GM21737 (cell line): ENCODE measurements around the gene ANTXR1.

ENCODE experiments used
- ATAC-seq: cut with Tn5 transposase; IDR thresholded peaks from one replicate; pipeline ENCODE4 v1.9.1; 2021; ENCODE audit warnings: mild to moderate bottlenecking, moderate library complexity; ENCODE audit not compliant: unreplicated experiment

ANTXR1 gene

DNA sequence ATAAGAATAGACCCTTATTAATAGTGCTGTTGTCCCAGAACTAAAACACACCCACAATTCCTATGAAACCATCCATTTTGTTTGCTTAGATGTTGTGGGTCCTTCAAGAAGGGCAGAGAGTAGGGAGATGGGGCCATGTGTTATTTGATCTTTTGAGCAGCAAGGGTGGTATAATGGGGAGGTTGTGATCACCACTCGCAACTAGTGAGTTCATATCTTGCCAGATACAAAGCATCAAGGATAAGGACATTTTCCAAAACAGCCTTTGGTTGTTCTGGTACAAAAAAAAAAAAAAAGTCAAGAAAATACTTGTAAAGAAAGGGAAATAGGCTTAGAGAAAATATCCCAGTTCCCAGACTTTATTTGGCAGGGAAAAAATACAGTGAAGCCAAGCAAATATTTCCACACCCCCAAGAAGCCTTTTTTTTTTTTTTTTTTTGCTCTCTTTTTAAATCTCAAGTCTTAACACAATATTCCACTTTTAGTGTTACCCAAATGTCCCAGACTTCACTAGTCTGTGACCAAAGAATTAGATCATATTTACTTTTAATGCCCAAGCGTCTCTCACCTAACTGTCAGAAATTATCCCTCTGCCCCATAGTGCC lies 54.1 kb downstream of the ANTXR1 start:
- ATAC-seq: no peak

DNA sequence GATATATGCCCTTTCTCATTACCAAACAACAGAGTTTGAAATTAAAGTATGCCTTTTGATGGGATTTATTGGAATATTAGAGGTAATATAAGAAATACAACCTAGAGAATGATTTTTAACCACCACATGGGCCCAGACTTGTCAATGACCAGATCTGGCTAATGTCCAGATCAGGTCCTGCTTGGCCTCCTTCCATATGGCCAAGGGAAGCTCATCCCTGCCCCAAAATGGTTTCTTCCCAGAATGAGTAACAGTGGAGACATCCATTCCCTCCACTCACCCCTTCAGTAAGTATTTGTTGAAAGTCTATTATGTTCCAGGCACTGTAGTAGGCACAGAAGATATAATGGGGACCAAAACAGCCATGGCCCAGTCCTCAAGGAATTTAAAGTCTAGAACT lies 54.9 kb downstream of the ANTXR1 start:
- no peak for ATAC-seq

DNA sequence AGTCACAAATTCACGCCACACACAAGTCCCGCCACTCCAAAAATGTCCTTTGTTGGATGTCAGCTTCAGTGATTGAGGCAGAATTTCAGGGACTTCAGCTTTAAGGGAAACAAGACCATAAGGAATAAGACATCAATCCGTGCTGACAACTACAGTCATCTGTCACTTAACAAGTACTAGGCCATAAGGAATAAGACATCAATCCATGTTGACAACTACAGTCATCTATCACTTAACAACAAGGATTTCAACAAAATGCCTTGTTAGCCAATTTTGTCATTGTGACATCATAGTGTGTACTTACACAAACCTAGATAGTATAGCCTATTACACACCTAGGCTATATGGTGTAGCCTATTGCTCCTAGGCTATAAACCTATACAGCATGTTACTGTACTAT lies 58.0 kb downstream of the ANTXR1 start:
- no peak for ATAC-seq

DNA sequence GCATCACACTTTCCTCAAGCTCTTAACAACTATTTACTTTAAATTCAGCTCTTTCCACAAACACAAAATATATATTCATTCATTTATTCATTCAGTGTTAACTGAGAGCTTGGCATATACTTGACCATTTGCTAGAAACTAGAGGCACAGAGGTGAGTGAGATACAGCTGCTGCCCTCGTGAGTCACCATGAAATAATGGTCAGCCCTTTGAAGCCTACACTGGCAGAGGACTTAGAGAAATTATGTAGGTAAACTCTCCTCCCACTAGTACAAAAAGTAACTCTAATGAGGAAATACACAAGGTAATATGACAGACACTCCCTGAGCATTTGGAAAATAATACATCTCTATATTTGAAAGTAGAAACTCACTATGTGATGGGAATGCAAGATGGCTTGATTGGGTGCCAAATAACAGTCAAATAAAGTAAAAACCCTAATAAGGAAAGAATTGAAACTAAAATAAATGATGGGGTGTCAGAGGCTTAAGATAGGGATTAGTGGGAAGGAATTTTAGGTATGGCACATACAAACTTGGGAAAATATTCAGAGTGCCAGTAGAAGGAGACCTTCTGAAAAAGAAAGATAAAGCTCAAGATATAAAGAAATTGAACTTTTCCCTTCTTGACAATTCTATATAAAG lies 61.1 kb downstream of the ANTXR1 start:
- no peak for ATAC-seq

DNA sequence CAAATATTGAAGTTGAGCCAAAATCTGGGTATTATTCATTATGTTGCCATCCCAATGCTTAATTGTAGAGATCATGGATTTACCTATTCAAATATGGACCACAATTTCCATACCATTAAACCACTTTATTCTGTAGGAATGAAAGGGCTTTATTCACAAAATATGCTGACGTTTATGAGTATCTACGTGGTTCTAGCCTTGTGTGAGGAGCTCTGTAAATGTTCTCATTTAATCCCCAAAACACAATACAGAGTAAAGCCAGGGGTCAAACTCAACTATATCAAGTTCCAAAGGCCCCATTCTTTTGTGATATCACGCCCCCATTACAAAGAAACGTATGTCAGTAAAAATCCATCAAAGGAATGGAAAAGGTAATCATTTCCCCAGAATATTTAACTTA lies 61.9 kb downstream of the ANTXR1 start:
- no peak for ATAC-seq

DNA sequence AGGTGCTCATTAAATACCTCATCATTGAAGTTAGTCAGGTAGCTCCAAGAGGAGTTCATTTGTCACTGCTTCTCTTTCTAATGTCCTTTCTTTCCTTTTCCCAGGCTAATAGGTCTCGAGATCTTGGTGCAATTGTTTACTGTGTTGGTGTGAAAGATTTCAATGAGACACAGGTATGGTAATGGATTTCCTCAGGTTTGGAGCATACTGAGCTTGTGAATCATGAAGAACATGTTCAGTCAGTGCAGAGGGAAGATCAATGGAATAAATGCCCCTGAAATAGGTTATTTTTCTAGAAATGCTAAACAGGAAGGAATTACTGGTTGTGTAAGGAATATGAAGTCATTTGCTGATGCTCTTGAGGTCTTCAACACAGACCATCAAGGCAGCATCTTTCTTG lies 62.5 kb downstream of the ANTXR1 start:
- ATAC-seq: no peak

DNA sequence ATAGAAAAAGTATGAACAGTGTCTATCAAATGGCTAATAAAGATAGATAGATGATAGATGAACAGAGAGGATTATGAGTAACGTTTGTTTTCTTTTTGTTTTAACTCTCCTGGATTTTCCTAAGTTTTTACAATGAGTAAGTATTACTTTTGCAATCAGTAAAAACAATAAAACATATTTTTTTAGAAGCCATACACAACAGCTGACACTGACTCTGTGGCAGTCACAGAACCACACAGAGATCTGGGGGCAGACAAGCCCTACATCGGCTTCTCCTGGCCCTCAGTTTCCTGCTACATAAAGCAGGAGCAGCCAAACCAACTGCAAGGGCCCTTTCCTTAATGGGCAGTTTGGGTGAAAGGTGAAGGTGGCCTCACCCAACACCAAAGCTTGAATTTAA lies 63.6 kb downstream of the ANTXR1 start:
- ATAC-seq: no peak

DNA sequence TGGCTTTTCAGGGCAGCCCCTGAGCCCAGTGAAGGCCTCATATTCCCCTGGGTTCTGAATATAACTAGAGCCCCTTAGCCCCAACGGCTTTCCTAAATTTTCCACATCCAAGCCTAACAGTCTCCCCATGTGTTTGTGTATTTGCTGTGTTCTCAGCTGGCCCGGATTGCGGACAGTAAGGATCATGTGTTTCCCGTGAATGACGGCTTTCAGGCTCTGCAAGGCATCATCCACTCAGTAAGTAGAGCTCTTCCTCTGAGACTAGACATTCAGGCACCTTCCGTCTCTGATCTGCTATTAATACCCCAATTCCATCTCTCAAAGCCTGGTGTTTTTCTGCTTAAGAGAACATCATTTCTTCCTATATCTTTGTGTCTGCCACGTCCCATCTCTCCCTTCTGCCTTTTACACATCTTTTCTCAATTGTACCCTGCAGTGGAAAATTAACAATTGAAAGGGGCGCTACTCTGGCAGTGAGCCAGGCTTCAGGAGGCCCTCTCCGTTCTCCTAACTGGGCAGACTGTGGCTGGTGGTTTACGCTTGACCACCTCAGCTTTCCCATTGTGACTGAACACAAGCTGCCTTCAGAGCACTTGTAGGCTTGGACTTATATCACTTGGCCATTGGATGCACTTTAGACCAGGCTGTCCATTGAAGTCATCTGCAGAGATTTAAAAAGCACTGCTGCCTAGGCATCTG lies 64.4 kb downstream of the ANTXR1 start:
- ATAC-seq: no peak

DNA sequence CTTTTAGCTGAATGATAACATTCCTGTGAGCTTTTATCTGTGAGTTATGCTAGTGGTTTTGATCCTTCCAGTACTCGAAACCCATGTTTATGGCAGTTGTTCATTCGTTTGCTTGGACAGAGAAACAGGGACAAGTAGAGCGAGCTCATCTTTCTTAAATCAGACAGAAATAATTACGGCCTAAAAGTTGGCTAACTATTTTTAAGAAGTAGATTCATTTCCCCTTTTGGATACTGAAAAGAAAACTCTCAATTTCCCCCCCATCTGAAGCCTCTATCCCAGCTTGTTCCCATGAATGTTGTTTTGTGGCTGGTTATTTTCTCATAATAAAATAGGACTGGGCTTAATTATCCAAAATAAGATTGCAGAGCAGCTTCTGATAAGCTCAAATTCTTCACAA lies 67.1 kb downstream of the ANTXR1 start:
- ATAC-seq: no peak

DNA sequence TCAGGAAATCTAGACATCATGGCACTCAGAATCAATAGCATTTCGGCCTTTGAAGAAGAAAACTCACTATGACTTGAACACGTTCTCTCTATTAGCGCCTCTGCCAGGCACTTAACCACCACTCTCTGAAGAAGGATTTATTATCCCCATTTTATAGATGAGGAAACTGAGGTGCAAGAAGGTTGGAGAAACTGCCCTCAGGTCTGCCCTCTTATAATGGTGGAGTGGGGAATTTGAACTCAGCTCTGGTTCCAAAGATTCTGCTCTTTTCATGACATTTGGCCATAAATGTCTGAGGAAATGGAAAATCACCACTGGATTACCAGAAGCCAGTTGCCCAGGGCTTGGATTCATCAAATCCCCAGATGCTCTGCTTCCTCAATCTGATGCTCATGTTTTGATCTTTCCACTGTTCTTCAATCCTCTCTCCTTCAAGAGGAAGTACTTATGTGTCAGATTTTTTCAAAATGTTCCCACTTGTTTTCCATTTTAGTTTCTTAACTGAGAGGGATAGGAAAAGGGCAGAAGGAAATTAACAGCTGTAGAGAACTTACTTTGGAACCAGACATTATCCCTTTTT lies 68.1 kb downstream of the ANTXR1 start:
- ATAC-seq: no peak

DNA sequence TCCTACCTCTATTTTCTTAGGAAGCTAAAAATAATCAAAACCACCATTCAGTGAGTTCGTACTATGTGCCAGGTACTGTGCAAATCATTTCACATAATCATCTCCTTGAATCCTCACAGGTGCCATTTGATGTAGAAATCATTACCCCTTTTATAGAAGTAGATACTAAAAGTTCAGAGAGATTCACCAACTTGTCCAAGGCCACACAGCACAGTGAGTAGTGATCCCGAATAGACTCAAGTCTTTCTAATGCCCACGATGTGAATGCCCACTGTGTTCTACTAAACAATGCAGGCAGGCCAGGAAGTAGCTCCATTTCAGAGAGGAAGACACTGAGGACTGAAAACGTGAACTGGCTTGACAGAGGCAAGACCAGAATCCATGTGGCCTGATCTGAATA lies 68.8 kb downstream of the ANTXR1 start:
- no peak for ATAC-seq

DNA sequence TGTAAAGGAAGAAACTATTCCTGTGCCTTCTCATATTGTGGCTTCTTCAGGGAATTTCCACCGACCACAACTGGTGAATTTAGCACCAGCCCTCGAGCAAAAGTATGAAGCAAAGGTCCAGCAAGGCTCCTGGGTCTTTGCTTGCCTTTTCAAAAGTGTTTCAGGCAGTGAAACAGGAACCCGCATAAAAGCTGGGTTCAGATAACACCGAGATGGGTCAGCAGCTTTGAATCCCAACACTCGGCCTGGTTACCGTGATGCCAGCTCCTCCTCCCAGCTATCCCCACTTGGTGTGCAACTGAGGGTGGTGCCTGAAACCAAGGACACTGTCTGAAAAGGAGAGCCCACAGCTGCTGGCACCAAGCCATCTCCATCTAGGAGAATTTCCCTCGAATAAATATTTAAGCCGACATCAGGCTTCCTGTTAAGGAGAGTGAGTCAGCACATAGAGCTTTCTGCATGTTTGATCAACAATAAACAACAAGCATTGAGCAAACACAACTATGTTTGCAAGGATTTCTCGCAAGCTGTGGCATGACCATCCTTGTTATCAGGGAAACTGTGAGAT lies 69.5 kb downstream of the ANTXR1 start:
- no peak for ATAC-seq

DNA sequence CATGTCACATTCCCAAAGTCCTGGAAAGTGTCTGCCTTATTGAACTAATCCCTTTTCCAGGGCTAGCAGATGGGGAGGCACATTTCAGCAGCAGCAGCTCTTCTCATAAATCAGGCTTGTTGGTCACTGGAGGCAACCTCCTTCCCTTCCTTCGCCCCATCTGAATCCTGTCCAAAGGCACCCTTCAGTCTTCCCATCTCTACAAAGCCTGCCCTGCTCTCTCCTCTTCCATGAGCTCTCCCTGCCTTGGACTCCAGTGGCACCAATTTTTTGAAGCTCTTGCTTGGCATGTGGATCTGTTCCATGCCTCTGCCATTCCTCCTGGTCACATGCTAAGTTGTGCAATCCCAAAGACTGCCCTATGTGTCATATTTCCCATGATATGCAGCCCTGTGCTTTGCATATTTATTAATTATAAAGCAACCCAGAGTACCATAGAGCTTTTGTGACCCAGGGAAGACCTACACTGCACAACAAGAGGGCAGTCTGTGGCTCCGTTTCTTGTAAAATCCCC lies 70.3 kb downstream of the ANTXR1 start:
- no peak for ATAC-seq

DNA sequence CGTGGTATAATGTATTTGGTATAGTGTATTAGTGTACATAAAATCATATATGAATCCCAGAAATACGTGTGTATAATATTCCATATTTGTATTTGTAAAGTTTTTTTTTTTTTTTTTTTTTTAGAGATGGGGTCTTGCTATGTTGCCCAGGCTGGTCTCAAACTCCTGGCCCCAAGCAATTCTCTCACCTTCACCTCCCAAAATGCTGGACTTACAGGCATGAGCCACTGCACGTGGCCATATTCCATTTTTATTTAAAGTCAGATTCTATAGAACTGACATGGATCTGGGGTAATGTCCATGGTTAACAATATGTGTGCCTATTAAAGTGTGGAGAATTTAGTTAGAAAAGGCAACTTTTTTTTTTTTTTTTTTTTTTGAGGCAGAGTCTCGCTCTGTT lies 71.5 kb downstream of the ANTXR1 start:
- ATAC-seq: no peak

DNA sequence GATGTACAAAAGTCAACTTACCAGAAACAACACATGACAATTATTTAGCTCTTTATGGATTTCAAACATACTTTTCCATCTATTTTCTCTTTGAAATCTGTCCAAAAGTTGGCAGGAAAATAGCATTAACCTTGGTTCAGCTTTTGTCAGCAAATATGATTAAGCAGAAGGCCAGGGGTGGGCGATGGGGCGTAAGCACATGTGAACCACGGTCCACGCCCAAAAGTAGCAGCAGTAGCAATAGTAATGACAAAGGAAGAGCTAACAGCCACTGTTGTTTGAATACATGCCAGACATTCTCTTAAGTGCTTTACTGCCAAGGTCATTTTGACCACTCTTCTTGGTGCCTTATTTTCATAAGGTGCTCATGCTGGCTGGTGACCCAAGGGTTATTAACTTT lies 73.5 kb downstream of the ANTXR1 start:
- ATAC-seq: no peak

DNA sequence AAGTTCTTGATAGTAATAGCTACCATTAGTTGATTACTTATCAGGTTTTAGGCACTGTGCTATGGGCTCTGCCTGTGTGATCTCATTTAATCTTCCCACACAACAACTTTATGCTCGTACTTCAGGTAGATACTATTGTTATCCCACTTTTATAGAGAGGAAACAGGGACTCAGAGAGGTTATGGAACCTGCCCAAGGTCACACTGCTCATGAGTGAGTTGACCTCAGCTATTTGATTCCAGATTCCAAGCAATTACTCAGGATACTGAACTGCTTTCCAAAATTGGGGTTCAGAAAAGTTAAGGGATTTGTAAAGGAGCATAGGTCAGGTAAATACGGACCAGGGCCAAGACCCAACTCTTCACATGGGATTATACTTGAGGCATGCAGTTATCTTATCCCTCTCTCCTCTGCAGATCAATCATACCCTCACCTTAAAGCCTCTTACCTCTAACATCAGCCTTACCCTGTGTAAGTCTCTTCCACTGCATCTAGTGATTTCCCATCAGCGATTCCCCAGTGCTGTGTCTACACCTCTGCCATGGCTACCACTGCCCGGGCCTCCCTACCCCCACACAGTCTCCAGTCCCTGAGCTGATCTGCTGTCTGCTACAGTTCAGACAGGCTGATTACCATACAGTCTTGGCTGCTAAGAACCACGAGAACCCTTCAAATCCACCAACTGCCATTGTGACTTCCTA lies 74.4 kb downstream of the ANTXR1 start:
- no peak for ATAC-seq

DNA sequence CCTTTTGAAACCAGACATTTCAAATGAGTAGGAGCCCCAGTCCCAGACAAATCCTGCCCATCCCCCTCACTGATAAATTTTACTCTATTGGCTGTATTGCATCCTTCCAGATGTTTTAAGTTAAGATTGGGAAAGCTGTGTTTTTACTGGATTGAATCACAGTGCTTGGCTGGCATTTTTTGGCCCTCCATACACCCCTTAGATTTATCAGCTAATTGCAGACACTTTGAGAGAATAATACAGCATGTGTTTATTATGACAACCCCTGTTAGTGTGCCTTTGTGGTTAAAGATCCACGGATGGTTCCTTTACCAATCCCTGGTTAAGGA lies 74.9 kb downstream of the ANTXR1 start:
- ATAC-seq: no peak

DNA sequence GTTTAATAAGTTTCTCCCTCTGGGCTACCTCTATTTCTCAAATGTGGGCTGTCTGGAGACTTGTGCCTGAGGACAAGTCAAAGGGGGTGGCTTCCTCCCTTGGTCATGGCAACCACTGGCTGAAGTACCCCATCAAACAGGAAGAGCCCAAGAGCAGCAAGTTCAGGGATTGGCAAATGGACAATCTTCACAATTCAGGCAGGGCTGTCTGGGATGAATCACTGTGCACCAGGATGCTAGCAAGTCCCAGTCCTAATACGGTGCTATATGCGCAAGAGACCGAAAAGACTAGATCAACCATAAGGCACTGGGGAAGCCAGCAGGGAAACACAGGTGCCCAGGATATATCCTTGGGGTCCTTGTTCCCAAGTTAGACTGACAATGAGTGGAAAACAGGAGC lies 75.5 kb downstream of the ANTXR1 start:
- ATAC-seq: no peak

DNA sequence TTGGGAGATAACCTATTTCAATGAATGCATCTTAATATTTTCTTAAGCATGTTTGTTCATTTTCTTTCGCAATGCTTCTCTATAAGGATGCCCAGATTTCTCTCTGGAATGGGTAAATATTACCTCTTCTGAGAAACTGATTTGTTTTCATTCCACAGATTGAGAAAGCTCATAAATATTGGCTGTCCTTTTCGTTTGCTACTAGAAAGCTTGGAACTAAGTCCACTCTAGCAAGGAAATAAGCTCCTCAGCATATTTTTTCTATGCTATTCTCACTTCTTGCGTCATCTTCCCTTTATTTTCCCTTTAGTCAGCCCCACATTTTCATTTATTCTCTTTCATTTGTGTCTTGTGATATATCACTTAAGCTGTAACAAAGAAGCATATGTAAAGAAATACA lies 76.3 kb downstream of the ANTXR1 start:
- no peak for ATAC-seq

DNA sequence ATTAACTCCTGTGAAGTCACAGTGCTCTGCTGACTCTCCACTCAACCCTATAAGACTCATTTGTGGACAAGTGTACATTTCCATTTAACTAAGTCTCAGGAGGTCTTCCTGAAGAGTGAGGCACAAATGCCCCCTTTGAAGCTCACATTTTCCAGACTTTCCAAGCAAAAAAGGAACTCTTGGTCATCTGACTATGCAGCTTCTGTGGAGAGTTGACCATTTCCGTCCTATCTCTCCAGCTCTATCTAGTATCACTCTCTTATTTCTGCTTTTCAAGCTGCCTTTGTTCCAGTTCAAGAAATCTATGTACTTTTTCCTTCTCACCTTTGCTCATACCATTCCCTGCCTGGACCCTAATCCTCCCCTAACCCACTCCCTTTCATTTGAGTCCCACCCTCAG lies 77.0 kb downstream of the ANTXR1 start:
- ATAC-seq: no peak

DNA sequence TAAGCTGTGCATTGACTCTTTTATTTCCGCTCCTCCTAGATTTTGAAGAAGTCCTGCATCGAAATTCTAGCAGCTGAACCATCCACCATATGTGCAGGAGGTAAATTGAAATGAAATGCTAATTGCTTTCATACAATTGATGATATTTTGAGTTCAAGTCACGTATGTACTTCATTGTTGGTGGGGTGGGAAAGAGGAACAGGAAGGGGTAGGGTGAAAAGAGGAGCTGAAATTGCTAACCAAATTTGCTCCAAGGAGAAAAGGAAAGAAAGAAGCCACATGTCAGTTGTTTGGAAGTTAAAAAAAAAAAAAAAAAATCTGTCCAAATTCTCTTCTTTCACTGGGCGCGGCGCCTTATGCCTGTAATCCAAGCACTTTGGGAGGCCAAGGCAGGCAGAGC lies 77.8 kb downstream of the ANTXR1 start:
- no peak for ATAC-seq
